ENCODE measurements around the gene AHDC1. TPM values are rescaled to one million over a fixed set of nuclear protein-coding genes. Genes with fewer than 3 reads are reported as not detected.

AHDC1 gene
- total and polyA plus RNA-seq, 7 donors, result 1.8 to 34.1 (median 12.1) TPM

GRCh38 chr1:27599605-27600497 lies 4.1 kb downstream of the AHDC1 start:
- intact Hi-C loops (cut with DNase I), result loop anchor here (2.0 to 10.0 kb wide), 2 partner anchors 33 to 275 kb away; partner anchors contain the start of gene TMEM222
- peak overlapping the region; percentile 92 to 100 (median 97) for H3K27ac ChIP-seq
- no peaks in the 10 kb centered on the region for H3K9me3 ChIP-seq
- TF ChIP-seq, protein P1, sequence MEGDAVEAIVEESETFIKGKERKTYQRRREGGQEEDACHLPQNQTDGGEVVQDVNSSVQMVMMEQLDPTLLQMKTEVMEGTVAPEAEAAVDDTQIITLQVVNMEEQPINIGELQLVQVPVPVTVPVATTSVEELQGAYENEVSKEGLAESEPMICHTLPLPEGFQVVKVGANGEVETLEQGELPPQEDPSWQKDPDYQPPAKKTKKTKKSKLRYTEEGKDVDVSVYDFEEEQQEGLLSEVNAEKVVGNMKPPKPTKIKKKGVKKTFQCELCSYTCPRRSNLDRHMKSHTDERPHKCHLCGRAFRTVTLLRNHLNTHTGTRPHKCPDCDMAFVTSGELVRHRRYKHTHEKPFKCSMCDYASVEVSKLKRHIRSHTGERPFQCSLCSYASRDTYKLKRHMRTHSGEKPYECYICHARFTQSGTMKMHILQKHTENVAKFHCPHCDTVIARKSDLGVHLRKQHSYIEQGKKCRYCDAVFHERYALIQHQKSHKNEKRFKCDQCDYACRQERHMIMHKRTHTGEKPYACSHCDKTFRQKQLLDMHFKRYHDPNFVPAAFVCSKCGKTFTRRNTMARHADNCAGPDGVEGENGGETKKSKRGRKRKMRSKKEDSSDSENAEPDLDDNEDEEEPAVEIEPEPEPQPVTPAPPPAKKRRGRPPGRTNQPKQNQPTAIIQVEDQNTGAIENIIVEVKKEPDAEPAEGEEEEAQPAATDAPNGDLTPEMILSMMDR (IDR thresholded peaks at IDR 0.05), result no peak
- TF ChIP-seq POLR2A (IDR thresholded peaks at IDR 0.05), result no peak
- TF ChIP-seq POLR2AphosphoS5 (IDR thresholded peaks at IDR 0.05), result no peak
- TF ChIP-seq EP300 (IDR thresholded peaks at IDR 0.05), result no peak
- peaks cover 0 to 86% (median 77%) of the 10 kb centered on the region in 4 donors for H3K4me1 ChIP-seq
- 53 to 59% methylated on average over 9 of the region's 9 CpGs for WGBS, 2 donors
- no peaks in the 10 kb centered on the region for H3K36me3 ChIP-seq
- H3K4me3 ChIP-seq, result peak overlapping the region in 3 of 4 donors; percentile 1 to 16 (median 14)
- no peak for DNase-seq
- no peaks in the 10 kb centered on the region for H3K27me3 ChIP-seq

- peak overlapping the region; percentile 92 to 100 (median 97) for H3K27ac ChIP-seq
- TF ChIP-seq EP300 (IDR thresholded peaks at IDR 0.05) (peak in 1 of 4 donors; percentile 33), POLR2A (IDR thresholded peaks at IDR 0.05) (no peak), POLR2AphosphoS5 (IDR thresholded peaks at IDR 0.05) (peak; percentile 31 to 78 (median 46))
- TF ChIP-seq, protein P1 (IDR thresholded peaks at IDR 0.05), result no peak
- 14 to 39% methylated on average over 6 of the region's 6 CpGs for WGBS, 2 donors
- peak overlapping the region in 3 of 4 donors; percentile 1 to 16 (median 14) for H3K4me3 ChIP-seq
- H3K27me3 ChIP-seq, result no peaks in the 10 kb centered on the region
- H3K4me1 ChIP-seq, result peaks cover 0 to 87% (median 82%) of the 10 kb centered on the region in 4 donors
- no peaks in the 10 kb centered on the region for H3K36me3 ChIP-seq
- intact Hi-C loops (cut with DNase I), result no loop called here
- no peaks in the 10 kb centered on the region for H3K9me3 ChIP-seq
- peak; percentile 94 for DNase-seq
Observed at GRCh38 chr1:27598902-27599528, 4.9 kb downstream of the AHDC1 start.

- DNase-seq, result peak; percentile 87
- H3K36me3 ChIP-seq, result no peaks in the 10 kb centered on the region
- 56 to 80% methylated on average over 3 of the region's 3 CpGs for WGBS, 2 donors
- H3K4me1 ChIP-seq, result peaks cover 0 to 95% (median 90%) of the 10 kb centered on the region in 4 donors
- H3K4me3 ChIP-seq, result peak overlapping the region in 1 of 4 donors; percentile 3
- TF ChIP-seq POLR2AphosphoS5 (IDR thresholded peaks at IDR 0.05), result no peak
- TF ChIP-seq, protein P1 (IDR thresholded peaks at IDR 0.05), result no peak
- TF ChIP-seq POLR2A (IDR thresholded peaks at IDR 0.05), result no peak
- no peak for TF ChIP-seq EP300 (IDR thresholded peaks at IDR 0.05)
- intact Hi-C loops (cut with DNase I), result no loop called here
- no peaks in the 10 kb centered on the region for H3K9me3 ChIP-seq
- no peaks in the 10 kb centered on the region for H3K27me3 ChIP-seq
- peak overlapping the region; percentile 92 to 100 (median 97) for H3K27ac ChIP-seq
Observed at GRCh38 chr1:27598295-27598687, 5.7 kb downstream of the AHDC1 start.

GRCh38 chr1:27597516-27598294 lies 6.2 kb downstream of the AHDC1 start:
- H3K36me3 ChIP-seq, result no peaks in the 10 kb centered on the region
- H3K4me3 ChIP-seq, result no peak overlapping the region
- 75 to 86% methylated on average over 7 of the region's 7 CpGs for WGBS, 2 donors
- DNase-seq, result no peak
- intact Hi-C loops (cut with DNase I), result no loop called here
- H3K27me3 ChIP-seq, result no peaks in the 10 kb centered on the region
- no peaks in the 10 kb centered on the region for H3K9me3 ChIP-seq
- peak overlapping the region; percentile 92 to 100 (median 97) for H3K27ac ChIP-seq
- TF ChIP-seq EP300 (IDR thresholded peaks at IDR 0.05) (no peak), POLR2A (IDR thresholded peaks at IDR 0.05) (no peak), POLR2AphosphoS5 (IDR thresholded peaks at IDR 0.05) (no peak)
- H3K4me1 ChIP-seq, result peaks cover 0 to 100% (median 95%) of the 10 kb centered on the region in 4 donors

Data from sigmoid colon (tissue), 7 donors.